H1 (cell line): ENCODE measurements around the gene VSTM2L. TPM values are rescaled to one million over a fixed set of nuclear protein-coding genes. Genes with fewer than 3 reads are reported as not detected.

ENCODE experiments used
- BCL11A ChIP-seq, 2 experiments: IDR thresholded peaks; one replicate each; pipeline ENCODE4 v1.6.1; 2011; ENCODE audit warnings: low read depth in 2 of 2, low read length in 2 of 2, mild to moderate bottlenecking in 2 of 2
- CHD7 ChIP-seq: fragments of 300-600 bp; sonication (generic); IDR thresholded peaks from 2 replicates; pipeline ENCODE4 v1.7.1; 2012; ENCODE audit warnings: low read length, moderate library complexity, mild to moderate bottlenecking, inconsistent platforms; ENCODE audit not compliant: insufficient replicate concordance
- EGR1 ChIP-seq: IDR thresholded peaks from 2 replicates; pipeline ENCODE4 v1.6.1; 2011; ENCODE audit warnings: low read depth, low read length, borderline replicate concordance
- EZH2 ChIP-seq: fragments of 200-600 bp; sonication (generic); IDR thresholded peaks from 2 replicates; pipeline ENCODE4 v1.7.1; 2012; ENCODE audit warnings: low read depth, mild to moderate bottlenecking, moderate library complexity, low read length, inconsistent platforms; ENCODE audit not compliant: severe bottlenecking
- FOSL1 ChIP-seq: IDR thresholded peaks from 2 replicates; pipeline ENCODE4 v1.6.1; 2011; ENCODE audit warnings: mild to moderate bottlenecking, low read depth, low read length, moderate library complexity; ENCODE audit not compliant: insufficient read depth
- JUND ChIP-seq: IDR thresholded peaks from 2 replicates; pipeline ENCODE4 v1.6.1; 2011; ENCODE audit warnings: mild to moderate bottlenecking, improper control_type of control experiment, low read length
- PHF8 ChIP-seq: fragments of 200-600 bp; sonication (generic); conservative IDR thresholded peaks from 2 replicates; pipeline ENCODE4 v1.7.1; 2012; ENCODE audit warnings: low read depth, mild to moderate bottlenecking, inconsistent platforms, low read length, moderate library complexity
- USF2 ChIP-seq: IDR thresholded peaks from 2 replicates; pipeline ENCODE4 v1.6.1; 2011; ENCODE audit warnings: low read length, improper control_type of control experiment
- polyA plus RNA-seq, 7 experiments: library from polyadenylated mRNA; depleted of rRNA in 3 of 7; stranded (reverse) in 5 of 7; unstranded in 2 of 7; fragments of >200 nt in 5 of 7; fragments of 200-250 nt in 2 of 7; gene quantifications; 1 replicate in 5 of 7; 2 replicates in 1 of 7; 4 replicates in 1 of 7; pipeline versions ENCODE4 v1.2.1 to v1.2.3, GENCODE V29; 2011 to 2013; ENCODE audit warnings: missing spikeins in 2 of 7, mixed read lengths in 2 of 7
- total RNA-seq: library from RNA; stranded (reverse); fragmentation: NEBNext Ultra II Directional; extraction: Animal tissue kit (Norgen Biotek cat#: 25700); gene quantifications from 2 replicates; pipeline ENCODE4 v1.2.1, GENCODE V29; 2021

VSTM2L gene
- total and polyA plus RNA-seq, 2 of the 8 experiments (the other 6 are each of a cell fraction or from before 2014, with no cell fraction given), result 1.3 to 3.2 TPM

- TF ChIP-seq CHD7 (no peak), USF2 (no peak), EGR1 (no peak), BCL11A (IDR thresholded peaks at IDR 0.05; ENCODE audit: low read depth in 2 of 2, low read length in 2 of 2) (no peak), PHF8 (no peak), EZH2 (no peak), FOSL1 (no peak), JUND (no peak)
These were observed 19.1 kb downstream of the VSTM2L start (continued) for GRCh38 chr20:37922016-37922415.
